Measurements from ENCODE around the gene ITGA3.

GRCh38 chr17:50130559-50131305, 74.8 kb downstream of the ITGA3 start:
- TF ChIP-seq, protein P1, sequence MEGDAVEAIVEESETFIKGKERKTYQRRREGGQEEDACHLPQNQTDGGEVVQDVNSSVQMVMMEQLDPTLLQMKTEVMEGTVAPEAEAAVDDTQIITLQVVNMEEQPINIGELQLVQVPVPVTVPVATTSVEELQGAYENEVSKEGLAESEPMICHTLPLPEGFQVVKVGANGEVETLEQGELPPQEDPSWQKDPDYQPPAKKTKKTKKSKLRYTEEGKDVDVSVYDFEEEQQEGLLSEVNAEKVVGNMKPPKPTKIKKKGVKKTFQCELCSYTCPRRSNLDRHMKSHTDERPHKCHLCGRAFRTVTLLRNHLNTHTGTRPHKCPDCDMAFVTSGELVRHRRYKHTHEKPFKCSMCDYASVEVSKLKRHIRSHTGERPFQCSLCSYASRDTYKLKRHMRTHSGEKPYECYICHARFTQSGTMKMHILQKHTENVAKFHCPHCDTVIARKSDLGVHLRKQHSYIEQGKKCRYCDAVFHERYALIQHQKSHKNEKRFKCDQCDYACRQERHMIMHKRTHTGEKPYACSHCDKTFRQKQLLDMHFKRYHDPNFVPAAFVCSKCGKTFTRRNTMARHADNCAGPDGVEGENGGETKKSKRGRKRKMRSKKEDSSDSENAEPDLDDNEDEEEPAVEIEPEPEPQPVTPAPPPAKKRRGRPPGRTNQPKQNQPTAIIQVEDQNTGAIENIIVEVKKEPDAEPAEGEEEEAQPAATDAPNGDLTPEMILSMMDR (IDR thresholded peaks at IDR 0.05): no peak
- TF ChIP-seq POLR2A (IDR thresholded peaks at IDR 0.05): no peak
